ENCODE measurements around the gene DNM1. TPM values are rescaled to one million over a fixed set of nuclear protein-coding genes. Genes with fewer than 3 reads are reported as not detected.

Gene DNM1
- total RNA-seq, 1 experiment from 2014 or later, result 20.0 TPM

Other genes starting within 250 kb of the DNM1 start
- gene EEIG1, start 222.4 kb upstream of the DNM1 start, total RNA-seq (2014; rRNA removed; shearing (Covaris generic)), result 7.6 and 10.6 TPM in 2 replicates
- gene NAIF1, start 136.1 kb upstream of the DNM1 start, total RNA-seq (2014; rRNA removed; shearing (Covaris generic)), result 6.5 and 12.3 TPM in 2 replicates
- gene SLC25A25, start 135.1 kb upstream of the DNM1 start, total RNA-seq (2014; rRNA removed; shearing (Covaris generic)), result 4.7 and 5.8 TPM in 2 replicates
- 25.7 and 37.0 TPM in 2 replicates for gene PTGES2, start 75.7 kb upstream of the DNM1 start, total RNA-seq (2014; rRNA removed; shearing (Covaris generic))
- gene LCN2, start 53.9 kb upstream of the DNM1 start, total RNA-seq (2014; rRNA removed; shearing (Covaris generic)), result 0.19 TPM in 1 of 2 replicates, not detected in the other
- 137 and 245 TPM in 2 replicates for gene BBLN, start 43.1 kb upstream of the DNM1 start, total RNA-seq (2014; rRNA removed; shearing (Covaris generic))
- gene CIZ1, start 11.8 kb upstream of the DNM1 start, total RNA-seq (2014; rRNA removed; shearing (Covaris generic)), result 15.5 and 32.0 TPM in 2 replicates
- 40.3 and 56.0 TPM in 2 replicates for gene GOLGA2, start 72.6 kb downstream of the DNM1 start, total RNA-seq (2014; rRNA removed; shearing (Covaris generic))
- gene SWI5, start 72.9 kb downstream of the DNM1 start, total RNA-seq (2014; rRNA removed; shearing (Covaris generic)), result 59.5 and 66.7 TPM in 2 replicates
- 13.8 and 15.6 TPM in 2 replicates for gene TRUB2, start 119.1 kb downstream of the DNM1 start, total RNA-seq (2014; rRNA removed; shearing (Covaris generic))
- gene COQ4, start 119.5 kb downstream of the DNM1 start, total RNA-seq (2014; rRNA removed; shearing (Covaris generic)), result 39.6 and 46.3 TPM in 2 replicates
- gene SLC27A4, start 137.1 kb downstream of the DNM1 start, total RNA-seq (2014; rRNA removed; shearing (Covaris generic)), result 15.1 and 21.9 TPM in 2 replicates
- gene URM1, start 168.0 kb downstream of the DNM1 start, total RNA-seq (2014; rRNA removed; shearing (Covaris generic)), result 52.3 and 71.9 TPM in 2 replicates
- 19.0 and 20.8 TPM in 2 replicates for gene CERCAM, start 217.5 kb downstream of the DNM1 start, total RNA-seq (2014; rRNA removed; shearing (Covaris generic))